Lower leg skin (tissue), 4 donors: ENCODE results near the gene CASP2. TPM values are rescaled to one million over a fixed set of nuclear protein-coding genes. Genes with fewer than 3 reads are reported as not detected.
"Not testable (repeated sequence)": the region's sequence is repeated elsewhere in the genome, so short reads cannot be mapped to it uniquely, and the experiment has no call there.

Experiments used
- DNase-seq, 2 donors: peaks; one replicate each; pipeline ENCODE4 v3.0.0-alpha.2; 2019; ENCODE audit warnings: low spot score in 2 of 2
- H3K4me3 ChIP-seq: fragments of 200-600 bp; sonication (generic); 2 replicates; pipeline ENCODE4 v1.5.1; 2017; ENCODE audit warnings: mild to moderate bottlenecking, low read depth; ENCODE audit not compliant: poor library complexity, severe bottlenecking
- POLR2A ChIP-seq, 2 donors: fragments of 450-650 bp; IDR thresholded peaks; one replicate each; pipeline ENCODE4 v1.6.1; 2016 to 2017; ENCODE audit warnings: antibody characterized with exemption in 2 of 2, mild to moderate bottlenecking in 1 of 2, moderate library complexity in 1 of 2
- WGBS, 2 donors: methylation state at CpG; one replicate each; pipeline ENCODE4 v1.1.5; 2018; 5-methylcytosine and 5-hydroxymethylcytosine counted together
- intact Hi-C: fragments of 100-400 bp; cut with DNase I; formaldehyde crosslinking; loops from one replicate; pipeline ENCODE4 v1.15.0; 2023; ENCODE audit warnings: low total_unique reads
- total RNA-seq, 4 donors: library from RNA; depleted of rRNA; stranded (reverse); fragments of >200 nt; gene quantifications; one replicate each; pipeline ENCODE4 v1.1.0, GENCODE V29; 2016
- TF ChIP-seq, protein P1 (sequence below), 3 donors: fragments of 450-650 bp; IDR thresholded peaks; one replicate each; pipeline ENCODE4 v1.5.1; 2016; ENCODE audit warnings: antibody characterized with exemption in 3 of 3, mild to moderate bottlenecking in 3 of 3, moderate library complexity in 2 of 3

CASP2 gene
- total RNA-seq, 4 donors from 2014 or later: 9.6 to 22.7 (median 16.0) TPM

DNA sequence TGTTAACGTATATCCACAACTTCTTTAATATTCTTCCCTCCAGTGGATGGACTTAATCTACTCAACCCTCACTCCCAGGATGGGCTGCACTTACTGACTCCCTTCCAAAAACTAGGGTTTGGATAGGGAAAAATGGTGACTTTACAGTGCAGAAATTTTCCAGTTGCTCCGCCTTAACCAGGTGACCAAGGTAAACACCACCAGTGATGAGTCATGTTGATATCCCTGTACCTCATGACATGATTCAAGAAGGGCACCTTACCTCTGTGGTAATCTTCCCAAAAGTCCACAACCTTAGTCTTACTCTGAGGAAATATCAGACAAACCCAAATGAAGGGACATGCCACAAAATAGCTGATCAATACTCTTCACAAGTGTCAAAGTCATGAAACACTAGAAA lies 28.4 kb upstream of the CASP2 start:
- intact Hi-C loops: no loop called here
- TF ChIP-seq, protein P1, sequence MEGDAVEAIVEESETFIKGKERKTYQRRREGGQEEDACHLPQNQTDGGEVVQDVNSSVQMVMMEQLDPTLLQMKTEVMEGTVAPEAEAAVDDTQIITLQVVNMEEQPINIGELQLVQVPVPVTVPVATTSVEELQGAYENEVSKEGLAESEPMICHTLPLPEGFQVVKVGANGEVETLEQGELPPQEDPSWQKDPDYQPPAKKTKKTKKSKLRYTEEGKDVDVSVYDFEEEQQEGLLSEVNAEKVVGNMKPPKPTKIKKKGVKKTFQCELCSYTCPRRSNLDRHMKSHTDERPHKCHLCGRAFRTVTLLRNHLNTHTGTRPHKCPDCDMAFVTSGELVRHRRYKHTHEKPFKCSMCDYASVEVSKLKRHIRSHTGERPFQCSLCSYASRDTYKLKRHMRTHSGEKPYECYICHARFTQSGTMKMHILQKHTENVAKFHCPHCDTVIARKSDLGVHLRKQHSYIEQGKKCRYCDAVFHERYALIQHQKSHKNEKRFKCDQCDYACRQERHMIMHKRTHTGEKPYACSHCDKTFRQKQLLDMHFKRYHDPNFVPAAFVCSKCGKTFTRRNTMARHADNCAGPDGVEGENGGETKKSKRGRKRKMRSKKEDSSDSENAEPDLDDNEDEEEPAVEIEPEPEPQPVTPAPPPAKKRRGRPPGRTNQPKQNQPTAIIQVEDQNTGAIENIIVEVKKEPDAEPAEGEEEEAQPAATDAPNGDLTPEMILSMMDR (IDR thresholded peaks at IDR 0.05): no peak
- TF ChIP-seq POLR2A (IDR thresholded peaks at IDR 0.05): no peak
- DNase-seq: no peak
- H3K4me3 ChIP-seq: no peak overlapping the region
- WGBS, 2 donors: 61 to 75% methylated on average over 2 of the region's 2 CpGs

DNA sequence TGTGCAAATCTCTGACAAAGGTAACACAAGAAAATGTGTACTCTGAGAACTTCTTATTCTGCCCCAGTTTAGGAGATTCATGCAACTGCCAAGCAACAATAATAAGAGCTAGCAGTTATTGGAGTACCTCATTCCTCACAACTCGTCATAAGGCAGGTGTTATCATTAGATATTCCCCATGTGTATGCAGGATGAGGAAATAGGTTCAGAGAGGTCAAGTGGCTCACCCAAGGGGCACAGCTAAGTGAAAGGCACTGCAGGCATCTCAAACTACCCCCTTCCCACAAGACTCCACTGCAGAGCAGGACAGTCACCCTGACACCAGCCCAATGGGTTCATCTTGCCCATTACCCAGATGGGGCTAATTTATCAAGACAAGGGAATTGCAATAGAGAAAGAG lies 26.2 kb upstream of the CASP2 start:
- intact Hi-C loops: no loop called here
- 89 to 97% methylated on average over 1 of the region's 1 CpG for WGBS, 2 donors
- H3K4me3 ChIP-seq: no peak overlapping the region
- DNase-seq: no peak
- TF ChIP-seq, protein P1 (IDR thresholded peaks at IDR 0.05): no peak
- TF ChIP-seq POLR2A (IDR thresholded peaks at IDR 0.05): no peak

DNA sequence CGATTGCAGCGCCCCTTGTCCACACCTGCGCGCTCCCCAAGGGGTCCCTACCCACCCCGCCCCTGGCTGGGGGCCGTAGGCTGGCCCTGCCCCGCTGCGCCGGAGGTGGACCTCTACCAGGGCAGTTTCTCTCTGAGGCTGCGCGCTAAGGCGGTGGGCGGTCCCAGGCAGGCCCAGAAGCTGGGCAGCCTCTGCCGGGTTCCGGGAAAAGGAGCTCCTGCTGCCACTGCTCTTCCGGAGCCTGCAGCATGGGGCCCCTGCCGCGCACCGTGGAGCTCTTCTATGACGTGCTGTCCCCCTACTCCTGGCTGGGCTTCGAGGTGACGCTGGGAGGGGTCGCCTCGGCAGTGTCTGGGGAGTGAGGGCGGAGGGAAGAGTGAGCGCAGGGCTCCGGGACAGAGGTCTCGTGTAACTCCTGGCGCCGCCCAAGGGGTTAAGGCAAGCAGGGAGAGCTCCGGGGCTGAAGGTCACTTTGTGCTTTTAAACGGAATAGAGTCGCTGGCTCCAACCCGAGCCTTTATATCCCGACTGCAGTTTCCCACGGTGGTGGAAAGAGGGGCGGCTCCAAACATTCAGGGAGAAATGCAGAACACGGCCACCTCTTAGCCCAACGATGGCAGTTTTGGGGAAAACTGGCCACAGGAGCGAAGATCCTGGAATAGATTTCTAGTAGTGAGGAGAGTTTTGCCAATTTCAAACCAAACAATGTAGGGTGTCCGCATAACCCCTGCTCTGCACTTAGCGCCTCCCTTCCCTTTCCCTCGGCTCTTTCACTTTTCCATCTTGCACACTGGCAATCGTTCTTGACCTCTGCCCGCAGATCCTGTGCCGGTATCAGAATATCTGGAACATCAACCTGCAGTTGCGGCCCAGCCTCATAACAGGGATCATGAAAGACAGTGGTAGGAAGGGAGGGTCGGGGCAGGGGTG lies 24.6 kb upstream of the CASP2 start, which contains the start of gene GSTK1:
Gene GSTK1 (plus strand): TSS at position 176 of the 930 bp plus-strand sequence. CDS start 73 bp downstream, at position 249.
- peak within 1 kb of the TSS; percentile 89 for H3K4me3 ChIP-seq
- intact Hi-C loops: no loop called here
- WGBS, 2 donors: 1 to 2% methylated on average over 43 to 48 of the region's 48 CpGs
- TF ChIP-seq POLR2A (IDR thresholded peaks at IDR 0.05): no peak
- TF ChIP-seq, protein P1 (IDR thresholded peaks at IDR 0.05): no peak
- peak; percentile 82 to 96 for DNase-seq

DNA sequence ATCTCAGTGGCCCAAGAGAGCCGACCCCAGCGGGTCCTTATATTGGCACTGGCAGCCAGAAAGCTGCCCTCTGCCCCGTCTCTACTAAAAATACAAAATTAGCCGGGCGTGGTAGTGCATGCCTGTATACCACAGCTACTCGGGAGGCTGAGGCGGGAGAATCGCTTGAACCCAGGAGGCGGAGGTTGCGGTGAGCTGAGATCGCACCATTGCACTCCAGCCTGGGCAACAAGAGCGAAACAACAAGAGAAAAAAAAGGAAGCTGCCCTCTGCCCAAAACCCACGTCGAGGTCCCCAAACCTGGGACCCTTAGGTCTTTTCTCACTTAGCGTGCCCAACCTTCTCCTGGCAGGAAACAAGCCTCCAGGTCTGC lies 24.0 kb upstream of the CASP2 start:
- H3K4me3 ChIP-seq: peak overlapping the region; percentile 89
- 53 to 60% methylated on average over 15 of the region's 15 CpGs for WGBS, 2 donors
- DNase-seq, intact Hi-C loops: not testable (repeated sequence)

DNA sequence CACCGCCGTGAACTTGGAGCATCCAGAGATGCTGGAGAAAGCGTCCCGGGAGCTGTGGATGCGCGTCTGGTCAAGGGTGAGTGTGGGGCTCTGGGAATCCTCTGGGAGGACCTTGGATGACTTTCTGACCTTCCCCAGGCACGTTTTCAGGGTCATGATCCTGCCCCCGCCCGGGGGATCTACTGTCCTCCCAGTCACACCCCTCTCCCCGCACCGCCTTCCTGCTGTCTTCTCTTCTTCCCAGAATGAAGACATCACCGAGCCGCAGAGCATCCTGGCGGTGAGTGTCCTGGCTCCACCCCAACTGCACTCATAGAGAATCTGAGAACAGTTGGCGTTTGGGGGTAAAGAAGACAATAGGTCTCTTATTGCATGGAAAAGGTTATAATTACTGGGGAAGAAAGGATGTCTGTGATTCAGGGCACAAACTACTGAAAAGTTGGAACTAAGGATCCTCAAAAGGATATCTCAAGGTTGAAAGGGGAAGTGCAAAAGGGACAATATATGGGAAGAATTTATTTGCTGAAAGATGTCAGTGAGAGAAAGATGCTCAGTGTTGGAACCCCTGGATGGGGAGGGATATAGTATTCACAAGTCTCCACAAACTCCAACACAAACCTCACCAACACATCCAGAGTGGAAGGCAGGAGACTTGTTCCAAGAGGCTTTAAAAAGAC lies 23.0 kb upstream of the CASP2 start:
- intact Hi-C loops: no loop called here
- no peak for TF ChIP-seq POLR2A (IDR thresholded peaks at IDR 0.05)
- TF ChIP-seq, protein P1 (IDR thresholded peaks at IDR 0.05): no peak
- WGBS, 2 donors: 68 to 69% methylated on average over 15 of the region's 15 CpGs
- H3K4me3 ChIP-seq: no peak overlapping the region
- DNase-seq: no peak

DNA sequence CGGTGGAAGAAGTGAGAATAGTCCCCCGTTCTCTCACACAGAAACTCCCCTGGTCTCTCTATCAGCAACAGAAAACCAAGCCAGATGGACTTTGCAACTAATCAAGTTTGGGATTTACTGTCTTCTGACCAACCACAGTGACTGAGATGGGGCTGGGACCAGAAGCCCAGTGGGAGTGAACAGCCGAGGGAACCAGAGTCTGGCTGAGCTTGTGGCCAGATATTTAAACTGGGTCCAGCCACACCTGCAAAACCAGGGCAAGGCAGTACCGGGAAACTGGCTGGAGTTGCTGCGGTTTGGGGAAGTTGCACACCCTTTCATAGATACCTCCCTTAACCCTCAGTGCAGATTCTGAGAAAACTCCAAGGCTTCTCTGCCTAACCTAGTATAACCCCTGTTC lies 18.9 kb upstream of the CASP2 start:
- H3K4me3 ChIP-seq: no peak overlapping the region
- no peak for TF ChIP-seq POLR2A (IDR thresholded peaks at IDR 0.05)
- TF ChIP-seq, protein P1 (IDR thresholded peaks at IDR 0.05): no peak
- intact Hi-C loops: no loop called here
- DNase-seq: no peak
- 77 to 83% methylated on average over 5 of the region's 5 CpGs for WGBS, 2 donors
